ENCODE results near the gene SHANK2.

DNA sequence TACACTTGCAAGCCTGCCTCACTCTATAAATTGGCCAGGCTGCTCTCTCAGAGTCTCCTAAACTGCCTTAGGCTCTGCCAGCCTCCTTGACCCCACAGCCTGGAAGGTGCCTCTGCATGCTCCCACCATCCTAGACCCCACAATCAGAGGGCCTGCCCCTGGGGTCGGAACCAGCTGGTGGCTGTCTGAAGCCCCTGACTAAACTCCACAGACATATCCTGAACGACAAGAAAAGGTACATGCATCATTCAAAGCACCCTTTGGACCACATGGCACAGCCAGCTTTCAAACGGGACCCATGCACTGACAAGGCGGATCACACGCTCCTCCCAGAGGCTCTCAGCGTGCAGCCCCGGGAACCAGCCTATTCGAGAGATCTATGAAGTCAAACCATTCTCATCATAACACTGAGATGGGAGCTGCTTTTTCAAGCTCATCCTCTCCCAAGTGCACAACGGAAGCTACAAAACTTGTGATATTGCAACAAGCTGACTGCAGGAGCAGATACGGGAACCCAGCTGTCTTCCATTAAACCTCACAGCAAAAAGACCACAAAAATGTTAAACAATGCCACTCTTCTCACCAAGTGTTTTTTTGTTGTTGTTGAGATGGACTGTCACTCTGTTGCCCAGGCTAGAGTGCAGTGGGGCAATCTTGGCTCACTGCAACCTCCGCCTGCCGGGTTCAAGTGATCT, 8.1 kb downstream of the SHANK2 start:
- TF ChIP-seq, protein P1, sequence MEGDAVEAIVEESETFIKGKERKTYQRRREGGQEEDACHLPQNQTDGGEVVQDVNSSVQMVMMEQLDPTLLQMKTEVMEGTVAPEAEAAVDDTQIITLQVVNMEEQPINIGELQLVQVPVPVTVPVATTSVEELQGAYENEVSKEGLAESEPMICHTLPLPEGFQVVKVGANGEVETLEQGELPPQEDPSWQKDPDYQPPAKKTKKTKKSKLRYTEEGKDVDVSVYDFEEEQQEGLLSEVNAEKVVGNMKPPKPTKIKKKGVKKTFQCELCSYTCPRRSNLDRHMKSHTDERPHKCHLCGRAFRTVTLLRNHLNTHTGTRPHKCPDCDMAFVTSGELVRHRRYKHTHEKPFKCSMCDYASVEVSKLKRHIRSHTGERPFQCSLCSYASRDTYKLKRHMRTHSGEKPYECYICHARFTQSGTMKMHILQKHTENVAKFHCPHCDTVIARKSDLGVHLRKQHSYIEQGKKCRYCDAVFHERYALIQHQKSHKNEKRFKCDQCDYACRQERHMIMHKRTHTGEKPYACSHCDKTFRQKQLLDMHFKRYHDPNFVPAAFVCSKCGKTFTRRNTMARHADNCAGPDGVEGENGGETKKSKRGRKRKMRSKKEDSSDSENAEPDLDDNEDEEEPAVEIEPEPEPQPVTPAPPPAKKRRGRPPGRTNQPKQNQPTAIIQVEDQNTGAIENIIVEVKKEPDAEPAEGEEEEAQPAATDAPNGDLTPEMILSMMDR (conservative IDR thresholded peaks at IDR 0.05 in 1 of 2, IDR thresholded peaks at IDR 0.05 in 1 of 2; ENCODE audit: extremely low read depth in 1 of 2, insufficient read depth in 1 of 2, low read depth in 1 of 2, low read length in 2 of 2) = no peak
- TF ChIP-seq EZH2 (IDR thresholded peaks at IDR 0.05; ENCODE audit: borderline replicate concordance, low read length) = no peak

All from mammary epithelial cell (primary cell).